ENCODE results near the gene CCDC138.

CCDC138 gene

DNA sequence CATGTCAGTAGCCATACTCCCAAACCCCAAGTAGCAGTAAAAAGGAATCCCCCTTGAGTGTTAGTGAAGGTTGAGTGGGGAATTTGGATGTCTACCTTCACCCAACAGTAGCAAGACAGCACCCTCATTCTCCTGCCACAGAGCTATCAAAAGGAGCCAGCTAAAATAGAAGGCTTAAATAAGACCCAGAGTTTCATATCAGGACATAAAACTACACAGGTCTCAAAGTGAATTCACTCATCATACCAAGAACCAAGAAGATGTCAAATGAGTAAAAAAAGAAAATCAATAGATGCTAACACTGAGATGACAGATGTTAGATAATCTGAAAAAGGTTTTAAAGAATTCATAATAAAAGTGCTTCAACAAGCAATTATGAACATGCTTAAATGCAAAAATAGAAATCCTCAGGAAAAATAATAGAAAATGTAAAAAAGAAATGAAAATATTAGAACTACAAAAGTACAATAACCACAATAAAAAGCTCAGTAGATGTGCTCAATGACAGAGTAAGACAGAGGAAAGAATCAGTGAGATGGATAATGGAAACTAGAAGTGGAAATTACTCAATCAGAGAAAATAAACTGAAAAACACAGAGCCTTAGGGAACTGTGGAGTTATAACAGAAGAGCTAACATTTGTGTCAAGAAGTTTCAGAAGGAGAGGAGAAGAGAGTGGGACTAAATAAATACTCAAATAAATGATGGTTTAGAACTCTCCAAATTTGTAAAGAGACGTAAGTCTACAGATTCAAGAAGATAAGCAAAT is 111.9 kb downstream of the CCDC138 start:
- DNase-seq: no peak

DNA sequence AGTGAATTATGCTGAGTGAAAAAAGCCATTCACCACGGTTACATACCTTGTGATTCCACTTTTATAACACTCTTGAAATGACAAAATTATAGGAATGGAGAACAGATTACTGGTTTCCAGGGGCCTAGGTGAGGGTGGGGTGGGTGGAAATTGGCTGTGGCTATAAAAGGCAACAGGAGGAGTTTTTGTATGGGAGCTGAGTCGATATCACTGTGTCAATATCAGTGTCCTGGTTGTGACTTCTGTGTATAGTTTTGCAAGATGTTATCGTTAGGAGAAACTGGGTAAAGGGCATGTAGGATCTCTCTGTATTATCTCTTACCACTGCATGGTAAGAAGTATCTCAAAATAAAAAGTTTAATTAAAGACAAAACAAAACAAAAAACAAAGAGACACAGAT is 118.1 kb downstream of the CCDC138 start:
- no peak for DNase-seq

DNA sequence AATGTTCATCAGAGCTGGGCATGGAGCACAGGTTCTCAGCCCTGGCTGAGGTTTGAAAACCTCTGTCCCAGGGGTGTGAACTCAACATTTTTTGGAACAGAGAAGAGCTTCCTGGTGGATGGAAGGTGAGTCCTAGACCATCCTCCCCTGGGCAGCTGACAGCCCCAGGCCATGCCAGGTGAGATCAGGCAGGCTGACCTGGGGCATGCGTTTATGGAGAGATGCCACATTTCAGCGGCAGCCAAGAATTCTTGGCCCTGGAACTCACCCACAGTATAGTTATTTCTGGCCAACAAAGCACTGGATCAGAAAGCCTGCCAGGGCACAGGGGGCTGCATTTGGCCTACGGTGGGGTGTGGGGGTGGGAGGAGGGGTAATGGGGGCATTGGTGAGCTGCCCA is 118.6 kb downstream of the CCDC138 start:
- no peak for DNase-seq

- DNase-seq: no peak
Observed at GRCh38 chr2:108905906-108906305, 119.3 kb downstream of the CCDC138 start.

- DNase-seq: no peak
Observed at GRCh38 chr2:108906403-108907077, 120.0 kb downstream of the CCDC138 start.

GRCh38 chr2:108907822-108908712 is 121.5 kb downstream of the CCDC138 start:
- no peak for DNase-seq

GRCh38 chr2:108908713-108909070 is 122.1 kb downstream of the CCDC138 start:
- DNase-seq: no peak

DNA sequence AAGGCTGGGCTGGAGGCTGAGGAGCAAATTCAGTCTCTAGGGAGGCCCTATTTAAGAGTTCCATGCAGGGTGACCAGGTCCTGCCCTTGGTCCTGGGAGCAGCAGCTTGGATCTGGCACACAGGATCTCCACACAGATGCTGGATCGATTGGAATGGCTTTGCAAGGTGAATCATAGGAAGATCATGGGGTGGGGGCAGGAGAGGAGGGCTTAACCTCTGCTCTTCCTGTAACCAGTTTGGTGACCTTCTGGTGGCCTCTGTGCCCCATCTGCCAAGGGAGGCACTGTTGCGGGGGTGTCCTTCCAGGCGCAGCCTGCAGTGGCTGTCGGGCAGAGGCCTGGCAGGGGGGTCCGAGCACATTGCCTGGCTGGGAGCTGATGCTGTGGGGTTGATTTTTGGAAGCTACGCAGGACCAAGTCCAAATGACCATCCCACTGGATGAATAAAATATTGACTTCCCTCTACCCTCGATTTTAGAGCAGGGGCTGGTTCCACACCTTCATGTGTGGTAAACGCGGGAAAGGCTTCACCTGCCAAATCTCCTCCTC is 122.8 kb downstream of the CCDC138 start:
- DNase-seq: no peak

DNA sequence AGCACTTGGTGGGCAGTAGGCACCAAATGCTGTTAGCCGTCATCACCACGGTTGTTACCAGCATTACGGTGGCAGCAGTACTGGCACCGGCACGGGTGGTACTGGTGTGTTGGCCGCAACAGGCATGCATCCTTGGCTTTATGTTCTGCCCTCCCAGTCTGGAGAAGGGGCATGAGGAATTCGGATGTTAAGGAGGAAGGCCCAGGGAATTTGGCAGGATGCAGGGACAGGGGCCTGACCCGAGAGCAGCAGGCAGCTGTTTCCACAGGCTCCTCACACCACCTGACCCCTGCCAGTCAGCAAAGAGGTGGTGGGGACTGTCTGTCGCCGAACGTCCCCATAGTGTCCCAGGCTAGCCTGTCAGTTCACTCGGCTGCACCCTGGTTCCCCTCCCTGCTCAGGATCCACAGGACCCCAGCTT is 123.5 kb downstream of the CCDC138 start:
- DNase-seq: no peak

DNA sequence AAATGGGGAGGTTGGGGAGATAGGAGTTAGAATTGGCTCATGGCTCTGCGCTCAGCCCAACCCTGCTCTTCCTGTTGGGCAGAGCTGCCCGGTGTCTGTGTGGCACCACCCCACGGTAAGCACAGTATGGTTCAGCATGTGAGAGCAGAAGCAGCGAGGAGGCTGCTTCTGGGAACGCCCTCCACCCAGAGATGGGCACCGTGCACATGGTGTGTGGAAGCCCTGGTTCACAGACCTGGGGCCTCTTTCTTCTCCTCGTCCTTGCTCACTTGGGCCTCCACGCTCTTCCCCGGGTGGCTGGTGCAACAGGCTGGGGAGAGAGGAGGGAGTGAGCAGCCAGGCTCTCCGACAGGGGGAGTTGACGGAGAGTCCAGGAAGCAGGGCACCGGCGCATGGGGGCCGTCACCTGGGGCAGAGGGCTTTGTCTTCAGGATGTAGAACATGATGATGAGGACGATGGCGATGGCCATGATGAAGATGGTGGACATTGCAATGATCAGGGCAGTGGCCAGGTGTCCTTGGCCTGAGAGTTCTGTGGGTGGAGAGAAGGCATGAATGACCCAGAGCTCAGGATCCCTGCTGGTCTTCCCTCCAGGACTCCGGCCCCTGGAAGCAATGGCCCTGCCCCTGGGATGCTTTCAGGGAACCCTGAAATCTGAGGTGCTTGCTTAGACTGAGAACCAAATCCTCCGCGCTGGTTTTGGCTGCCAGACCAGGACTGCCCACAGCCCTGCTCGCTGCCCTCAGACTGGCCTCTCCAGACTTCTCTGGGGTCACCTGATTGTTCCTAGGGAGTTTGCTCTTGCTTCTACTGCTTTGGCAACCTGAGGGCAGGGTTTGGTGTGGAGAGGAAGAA is 124.2 kb downstream of the CCDC138 start:
- no peak for DNase-seq

GRCh38 chr2:108911401-108911800 is 124.8 kb downstream of the CCDC138 start:
- DNase-seq: no peak

- no peak for DNase-seq
Observed at GRCh38 chr2:108911807-108912628, 125.4 kb downstream of the CCDC138 start.

DNA sequence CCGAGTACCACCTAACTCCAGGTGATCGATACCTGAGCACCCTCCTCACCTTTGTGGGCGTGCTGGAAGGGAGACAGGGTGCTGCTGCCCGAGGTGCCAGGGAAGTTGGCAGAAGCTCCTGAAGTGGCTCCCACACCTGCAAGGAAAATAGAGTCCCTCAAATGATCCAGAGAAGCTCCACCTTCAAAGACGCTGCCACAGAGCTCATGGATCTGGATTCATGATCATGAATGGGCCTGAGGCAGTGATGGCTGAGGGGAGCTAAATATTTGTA is 126.0 kb downstream of the CCDC138 start:
- no peak for DNase-seq

- no peak for DNase-seq
Observed at GRCh38 chr2:108916122-108916795, 129.7 kb downstream of the CCDC138 start.

DNA sequence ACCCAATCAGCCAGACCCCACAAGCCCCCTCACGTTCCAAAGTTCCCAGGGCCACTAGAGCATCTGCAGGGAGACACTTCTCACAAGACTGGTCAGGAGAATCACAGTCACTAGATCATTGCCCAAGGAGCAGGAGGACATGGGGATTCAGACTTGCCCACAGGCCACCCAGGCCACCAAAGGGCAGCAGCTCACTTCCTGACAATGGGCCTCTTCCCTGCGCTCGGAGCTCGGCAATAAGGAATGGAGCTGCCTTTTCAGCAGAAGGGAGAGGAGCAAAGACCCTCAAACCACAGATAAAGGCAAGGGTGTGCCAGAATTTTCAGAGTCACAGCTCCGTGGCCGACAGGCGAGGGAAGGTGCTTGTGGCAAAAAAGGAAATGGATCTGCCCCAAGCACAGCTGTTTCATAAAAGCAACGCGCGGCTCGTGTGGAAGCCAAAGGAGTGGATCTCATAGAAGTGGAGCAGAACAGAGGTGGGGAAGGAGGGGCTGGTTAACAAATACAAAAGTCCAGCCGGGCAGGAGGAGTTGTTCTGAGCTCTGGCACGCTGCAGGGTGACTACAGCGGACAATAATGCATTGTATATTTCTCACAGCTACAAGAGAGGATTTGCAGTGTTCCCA is 130.3 kb downstream of the CCDC138 start:
- no peak for DNase-seq

DNA sequence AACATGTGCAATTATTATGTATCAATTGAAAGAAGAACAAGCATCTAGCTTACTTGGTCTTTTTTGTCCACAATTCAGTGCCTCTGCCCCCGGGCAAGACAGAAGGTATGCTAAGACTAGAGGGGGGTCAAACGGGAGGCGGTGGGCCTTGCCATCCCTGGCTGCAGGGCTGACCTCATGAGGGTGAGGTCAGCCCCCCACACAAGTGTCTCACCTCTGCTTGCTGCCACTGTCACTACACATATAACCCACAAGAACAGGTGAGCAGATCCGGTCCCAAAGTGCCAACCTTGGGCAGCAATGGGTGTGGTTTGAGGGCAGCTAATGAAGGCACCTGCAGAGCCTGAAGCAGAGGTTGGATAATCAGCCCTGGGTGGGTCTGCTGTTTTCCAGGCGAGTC is 131.0 kb downstream of the CCDC138 start:
- DNase-seq: no peak

- no peak for DNase-seq
Observed at GRCh38 chr2:108918156-108918874, 131.7 kb downstream of the CCDC138 start.

DNA sequence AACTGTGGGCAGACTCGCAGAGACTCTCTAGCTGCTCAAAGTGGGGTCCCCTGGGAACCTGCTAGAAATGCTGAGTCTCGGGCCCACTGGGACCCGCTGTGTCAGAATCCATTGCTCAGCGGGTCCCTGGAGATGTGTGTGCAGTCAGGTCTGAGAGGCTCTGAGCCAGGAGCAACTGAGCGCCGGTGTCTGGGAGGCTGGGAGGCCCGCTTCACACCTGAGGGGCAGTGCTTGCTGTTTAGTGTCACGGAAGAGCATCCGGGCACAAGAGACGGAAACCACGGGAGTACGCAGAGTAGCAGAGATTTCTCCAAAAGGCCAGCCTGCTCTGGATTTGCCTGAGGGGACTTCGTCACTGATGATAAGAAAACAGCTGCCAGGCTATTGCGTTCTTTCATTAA is 132.4 kb downstream of the CCDC138 start:
- DNase-seq: no peak

GRCh38 chr2:108919571-108920373 is 133.2 kb downstream of the CCDC138 start:
- no peak for DNase-seq

All from effector CD4-positive, alpha-beta T cell (primary cell).